AG04450 (cell line): ENCODE measurements around the gene RELA. TPM values are rescaled to one million over a fixed set of nuclear protein-coding genes. Genes with fewer than 3 reads are reported as not detected.

ENCODE experiments used
- CTCF ChIA-PET: fragments of 300-600, 350-600 bp; formaldehyde crosslinking; extraction: SDS; loops from one replicate; lab custom pipeline; 2022; ENCODE audit warnings: antibody characterized with exemption, inconsistent platforms; lab: Charles Lee
- POLR2A ChIA-PET: fragments of 350-600 bp; formaldehyde crosslinking; extraction: SDS; loops from one replicate; lab custom pipeline; 2021; ENCODE audit warnings: antibody characterized with exemption, inconsistent platforms; lab: Yijun Ruan, JAX
- DNase-seq: peaks from one replicate; pipeline ENCODE4 v3.0.0-alpha.2; 2011; ENCODE audit warnings: low read depth, low spot score
- H3K27ac ChIP-seq: one replicate; pipeline ENCODE4 v1.5.1; 2012; ENCODE audit warnings: low read depth, low read length, control low read depth
- H3K27me3 ChIP-seq: one replicate; pipeline ENCODE4 v1.6.0; 2012; ENCODE audit warnings: low read length; ENCODE audit not compliant: control insufficient read depth, insufficient read depth
- H3K4me3 ChIP-seq: 2 replicates; pipeline ENCODE4 v1.5.1; 2011; ENCODE audit warnings: mild to moderate bottlenecking, low read depth, low read length, control low read depth
- H3K9me3 ChIP-seq: 2 replicates; pipeline ENCODE4 v1.5.1; 2012; ENCODE audit warnings: low read length; ENCODE audit not compliant: control insufficient read depth, insufficient read depth
- polyA plus RNA-seq: library from polyadenylated mRNA; depleted of rRNA; stranded (reverse); fragments of >200 nt; gene quantifications from 2 replicates; pipeline ENCODE4 v1.2.3, GENCODE V29; 2011
- TF ChIP-seq, protein P1 (sequence below): IDR thresholded peaks from 2 replicates; pipeline ENCODE4 v1.5.1; 2011; ENCODE audit warnings: low read depth, low read length, control low read depth, inconsistent platforms

Gene RELA
- polyA plus RNA-seq, 1 experiment = 23.4 TPM

DNA sequence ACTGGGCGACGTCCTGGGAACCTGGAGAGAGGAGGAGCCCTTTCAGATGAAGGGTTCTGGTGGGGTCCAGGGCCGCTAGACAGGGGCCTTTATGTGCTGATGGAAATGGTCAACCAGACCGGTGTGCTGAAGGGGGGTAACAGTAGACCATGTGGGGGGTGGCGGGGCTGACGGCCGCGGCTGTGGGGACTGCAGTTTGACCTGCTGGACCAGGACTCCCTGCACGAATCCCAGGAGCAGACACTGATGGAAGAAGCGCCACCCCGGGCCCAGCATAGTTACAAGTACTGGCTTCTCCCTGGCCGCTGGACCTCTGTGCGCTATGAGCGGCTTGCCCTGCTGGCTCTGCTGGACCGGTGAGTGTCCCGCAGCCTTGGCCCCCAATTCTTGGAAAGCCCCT, 40.7 kb downstream of the RELA start:
- TF ChIP-seq, protein P1, sequence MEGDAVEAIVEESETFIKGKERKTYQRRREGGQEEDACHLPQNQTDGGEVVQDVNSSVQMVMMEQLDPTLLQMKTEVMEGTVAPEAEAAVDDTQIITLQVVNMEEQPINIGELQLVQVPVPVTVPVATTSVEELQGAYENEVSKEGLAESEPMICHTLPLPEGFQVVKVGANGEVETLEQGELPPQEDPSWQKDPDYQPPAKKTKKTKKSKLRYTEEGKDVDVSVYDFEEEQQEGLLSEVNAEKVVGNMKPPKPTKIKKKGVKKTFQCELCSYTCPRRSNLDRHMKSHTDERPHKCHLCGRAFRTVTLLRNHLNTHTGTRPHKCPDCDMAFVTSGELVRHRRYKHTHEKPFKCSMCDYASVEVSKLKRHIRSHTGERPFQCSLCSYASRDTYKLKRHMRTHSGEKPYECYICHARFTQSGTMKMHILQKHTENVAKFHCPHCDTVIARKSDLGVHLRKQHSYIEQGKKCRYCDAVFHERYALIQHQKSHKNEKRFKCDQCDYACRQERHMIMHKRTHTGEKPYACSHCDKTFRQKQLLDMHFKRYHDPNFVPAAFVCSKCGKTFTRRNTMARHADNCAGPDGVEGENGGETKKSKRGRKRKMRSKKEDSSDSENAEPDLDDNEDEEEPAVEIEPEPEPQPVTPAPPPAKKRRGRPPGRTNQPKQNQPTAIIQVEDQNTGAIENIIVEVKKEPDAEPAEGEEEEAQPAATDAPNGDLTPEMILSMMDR = no peak

DNA sequence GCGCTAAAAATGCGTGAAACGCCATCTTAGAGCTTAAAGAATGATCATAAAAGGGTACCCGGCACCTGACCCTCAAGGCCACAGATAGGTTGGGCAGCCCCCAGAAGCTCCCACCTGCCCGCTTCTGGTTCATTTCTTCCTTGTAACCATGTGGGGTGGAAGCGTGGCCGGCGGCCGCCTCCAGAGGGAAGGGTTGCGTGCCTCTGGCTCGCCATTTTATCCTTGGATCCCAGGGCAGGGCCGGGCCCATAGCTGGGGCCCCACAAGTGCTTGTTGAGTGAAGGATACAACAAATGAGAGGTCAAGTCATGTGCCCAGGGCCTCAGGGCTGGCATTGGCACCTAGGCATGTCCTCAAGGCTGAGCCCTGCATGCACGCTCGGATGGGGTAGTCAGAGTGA, 41.3 kb downstream of the RELA start:
- Histone ChIP-seq H3K4me3 (no peak overlapping the region), H3K27me3 (no peaks in the 10 kb centered on the region), H3K9me3 (no peaks in the 10 kb centered on the region; the same call in 1 of the 2 replicates), H3K27ac (no peak overlapping the region)
- ChIA-PET CTCF (no interaction called here), POLR2A (interaction anchor here (0.8 kb wide), 1 partner anchor 250 kb away, joined by 7 read pairs; no protein-coding TSS in a partner anchor)
- DNase-seq = no peak
- TF ChIP-seq, protein P1 = no peak

More for the DNA sequence above, 40.7 kb downstream of the RELA start:
- Histone ChIP-seq H3K27ac (no peak overlapping the region), H3K27me3 (no peaks in the 10 kb centered on the region), H3K4me3 (no peak overlapping the region), H3K9me3 (no peaks in the 10 kb centered on the region; the same call in 1 of the 2 replicates)
- DNase-seq = no peak
- ChIA-PET CTCF (interaction anchor here (1.4 kb wide), 1 partner anchor 195 kb away, joined by 5 read pairs; no protein-coding TSS in a partner anchor), POLR2A (interaction anchor here (0.8 to 1.2 kb wide), 2 partner anchors 16 to 250 kb away, joined by 4 to 7 read pairs; partner anchors contain the start of gene SIPA1)

DNA sequence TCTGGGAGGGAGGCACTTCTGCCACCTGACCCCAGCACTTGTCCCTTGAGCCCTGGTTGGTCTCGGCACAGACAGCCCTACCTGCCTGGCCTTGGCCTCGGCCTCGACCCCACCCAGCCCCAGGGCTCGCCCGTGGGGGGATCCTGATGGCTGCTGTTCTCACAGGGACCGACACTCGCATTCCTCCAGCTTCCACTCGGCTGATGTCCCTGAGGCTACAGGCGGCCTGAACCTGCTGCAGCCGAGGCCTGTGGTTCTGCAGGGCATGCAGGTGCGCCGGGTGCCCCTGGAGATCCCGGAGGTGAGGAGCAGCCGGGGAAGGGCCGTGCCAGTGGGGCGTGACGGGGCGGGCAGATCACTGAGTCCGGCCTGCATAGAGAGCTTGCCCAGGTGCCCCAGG, 42.0 kb downstream of the RELA start:
- no peak for DNase-seq
- H3K4me3 ChIP-seq = no peak overlapping the region
- ChIA-PET CTCF (no interaction called here), POLR2A (no interaction called here)
- no peaks in the 10 kb centered on the region; the same call in 1 of the 2 replicates for H3K9me3 ChIP-seq
- TF ChIP-seq, protein P1 = no peak
- no peaks in the 10 kb centered on the region for H3K27me3 ChIP-seq
- H3K27ac ChIP-seq = no peak overlapping the region

DNA sequence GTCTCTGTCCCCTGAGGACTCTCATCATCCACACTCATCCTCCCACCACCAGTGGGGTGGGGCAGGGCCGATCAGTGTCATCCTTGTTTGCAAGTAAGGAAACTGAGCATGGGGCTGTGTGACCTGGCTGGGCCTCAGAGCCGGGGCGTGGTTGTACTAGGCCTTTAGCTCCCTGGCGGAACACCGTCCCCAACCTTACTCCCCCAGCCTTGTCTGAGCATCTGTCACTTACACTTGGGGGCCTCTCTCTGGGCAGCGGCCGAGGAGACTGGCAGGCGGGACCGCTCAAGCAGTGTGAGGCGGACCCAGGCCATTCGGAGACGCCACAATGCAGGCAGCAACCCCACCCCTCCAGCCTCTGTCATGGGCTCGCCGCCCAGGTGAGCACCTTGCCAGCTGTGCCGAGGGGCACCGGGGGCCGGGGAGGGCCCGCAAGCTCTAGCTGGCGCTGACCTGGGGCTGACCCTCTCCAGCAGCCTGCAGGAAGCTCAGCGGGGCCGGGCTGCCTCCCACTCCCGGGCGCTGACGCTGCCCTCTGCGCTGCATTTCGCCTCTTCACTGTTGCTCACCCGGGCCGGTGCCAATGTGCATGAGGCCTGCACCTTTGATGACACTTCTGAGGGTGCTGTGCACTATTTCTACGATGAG, 43.3 kb downstream of the RELA start:
- DNase-seq = no peak
- ChIA-PET CTCF (no interaction called here), POLR2A (no interaction called here)
- H3K27ac ChIP-seq = no peak overlapping the region
- no peaks in the 10 kb centered on the region; the same call in 1 of the 2 replicates for H3K9me3 ChIP-seq
- H3K27me3 ChIP-seq = no peaks in the 10 kb centered on the region
- no peak overlapping the region for H3K4me3 ChIP-seq
- TF ChIP-seq, protein P1 = no peak

DNA sequence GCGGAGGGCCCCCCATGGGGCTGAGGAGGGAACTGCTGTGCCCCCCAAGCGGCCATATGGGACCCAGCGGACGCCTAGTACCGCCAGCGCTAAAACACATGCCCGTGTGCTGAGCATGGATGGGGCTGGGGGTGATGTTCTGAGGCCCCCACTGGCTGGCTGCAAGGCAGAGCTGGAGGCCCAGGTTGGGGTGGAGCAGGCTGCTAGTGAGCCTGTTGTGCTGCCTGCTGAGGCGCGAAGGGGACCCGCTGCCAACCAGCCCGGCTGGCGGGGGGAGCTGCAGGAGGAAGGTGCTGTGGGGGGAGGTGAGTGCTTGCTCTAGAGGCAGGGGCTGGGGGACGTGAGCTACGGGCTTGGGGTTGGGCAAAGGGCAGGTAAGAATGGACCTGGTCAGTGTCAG, 44.0 kb downstream of the RELA start:
- ChIA-PET POLR2A (no interaction called here), CTCF (no interaction called here)
- no peaks in the 10 kb centered on the region for H3K27me3 ChIP-seq
- no peak for DNase-seq
- no peak overlapping the region for H3K27ac ChIP-seq
- no peaks in the 10 kb centered on the region; the same call in 1 of the 2 replicates for H3K9me3 ChIP-seq
- H3K4me3 ChIP-seq = no peak overlapping the region
- TF ChIP-seq, protein P1 = no peak
